ENCODE results near the gene CDC45.
"Not testable (repeated sequence)": the region's sequence is repeated elsewhere in the genome, so short reads cannot be mapped to it uniquely, and the experiment has no call there.

The CDC45 gene

DNA sequence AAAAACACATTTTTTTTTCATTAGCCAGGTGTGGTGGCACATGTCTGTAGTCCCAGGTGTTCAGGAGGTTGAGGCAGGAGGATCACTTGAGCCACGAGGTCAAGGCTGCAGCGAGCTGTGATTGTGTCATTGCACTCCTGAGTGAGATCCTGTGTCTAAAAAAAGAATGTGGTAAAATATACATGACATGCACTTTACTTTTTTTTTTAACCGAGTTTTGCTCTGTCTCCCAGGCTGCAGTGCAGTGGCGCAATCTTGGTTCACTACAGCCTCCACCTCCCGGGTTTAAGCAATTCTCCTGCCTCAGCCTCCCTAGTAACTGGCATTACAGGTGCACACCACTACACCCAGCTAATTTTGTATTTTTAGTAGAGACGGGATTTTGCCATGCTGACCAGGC is 67.0 kb downstream of the CDC45 start:
- no peak overlapping the region for H3K4me3 ChIP-seq (ENCODE audit: low read length)
- H3K4me1 ChIP-seq (ENCODE audit: control insufficient read depth, low read length), result no peaks in the 10 kb centered on the region
- H3K9me2 ChIP-seq (replicated peaks; ENCODE audit: control insufficient read depth, low read length), result no peaks in the 10 kb centered on the region
- H4K20me1 ChIP-seq (ENCODE audit: control insufficient read depth, insufficient read depth, low read depth, low read length), result no peaks in the 10 kb centered on the region
- no peaks in the 10 kb centered on the region for H3K79me2 ChIP-seq (ENCODE audit: control insufficient read depth, low read length)
- 0 out of 2 replicates have a peak, but pooled peaks cover 2% of the 10 kb centered on the region for H3K27me3 ChIP-seq (ENCODE audit: control insufficient read depth, low read length)
- H3F3A ChIP-seq (ENCODE audit: control insufficient read depth, insufficient read depth), result no peaks in the 10 kb centered on the region
- H3K4me2 ChIP-seq (ENCODE audit: low read length), result no peak overlapping the region
- no peak overlapping the region for H3K27ac ChIP-seq (ENCODE audit: low read depth, low read length)
- no peaks in the 10 kb centered on the region for H3K36me3 ChIP-seq (ENCODE audit: control insufficient read depth, low read length)
- no peak for TF ChIP-seq EZH2phosphoT487 (IDR thresholded peaks at IDR 0.05; ENCODE audit: borderline replicate concordance, low read length)
- TF ChIP-seq, protein P1, sequence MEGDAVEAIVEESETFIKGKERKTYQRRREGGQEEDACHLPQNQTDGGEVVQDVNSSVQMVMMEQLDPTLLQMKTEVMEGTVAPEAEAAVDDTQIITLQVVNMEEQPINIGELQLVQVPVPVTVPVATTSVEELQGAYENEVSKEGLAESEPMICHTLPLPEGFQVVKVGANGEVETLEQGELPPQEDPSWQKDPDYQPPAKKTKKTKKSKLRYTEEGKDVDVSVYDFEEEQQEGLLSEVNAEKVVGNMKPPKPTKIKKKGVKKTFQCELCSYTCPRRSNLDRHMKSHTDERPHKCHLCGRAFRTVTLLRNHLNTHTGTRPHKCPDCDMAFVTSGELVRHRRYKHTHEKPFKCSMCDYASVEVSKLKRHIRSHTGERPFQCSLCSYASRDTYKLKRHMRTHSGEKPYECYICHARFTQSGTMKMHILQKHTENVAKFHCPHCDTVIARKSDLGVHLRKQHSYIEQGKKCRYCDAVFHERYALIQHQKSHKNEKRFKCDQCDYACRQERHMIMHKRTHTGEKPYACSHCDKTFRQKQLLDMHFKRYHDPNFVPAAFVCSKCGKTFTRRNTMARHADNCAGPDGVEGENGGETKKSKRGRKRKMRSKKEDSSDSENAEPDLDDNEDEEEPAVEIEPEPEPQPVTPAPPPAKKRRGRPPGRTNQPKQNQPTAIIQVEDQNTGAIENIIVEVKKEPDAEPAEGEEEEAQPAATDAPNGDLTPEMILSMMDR (IDR thresholded peaks at IDR 0.05; ENCODE audit: low read depth, low read length, poor library complexity, severe bottlenecking), result no peak
- no peaks in the 10 kb centered on the region for H3K9me3 ChIP-seq (ENCODE audit: control insufficient read depth, insufficient read depth, low read length)

DNA sequence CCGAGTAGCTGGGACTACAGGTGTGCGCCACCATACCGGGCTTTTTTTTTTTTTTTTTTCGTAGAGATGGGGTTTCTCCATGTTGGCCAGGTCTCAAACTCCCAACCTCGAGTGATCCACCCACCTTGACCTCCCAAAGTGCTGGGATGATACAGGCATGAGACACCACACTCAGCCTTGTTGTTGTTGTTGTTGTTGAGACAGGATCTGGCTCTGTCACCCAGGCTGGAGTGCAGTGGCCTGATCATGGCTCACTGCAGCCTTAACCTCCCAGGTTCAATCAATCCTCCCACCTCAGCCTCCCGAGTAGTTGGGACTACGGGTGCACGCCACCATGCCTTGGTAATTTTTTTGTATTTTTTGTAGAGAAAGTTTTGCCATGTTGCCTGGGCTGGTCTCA is 67.9 kb downstream of the CDC45 start:
- Histone ChIP-seq H3K4me2 (ENCODE audit: low read length) (no peak overlapping the region), H3K9me3 (ENCODE audit: control insufficient read depth, insufficient read depth, low read length) (no peaks in the 10 kb centered on the region), H3K4me1 (ENCODE audit: control insufficient read depth, low read length) (no peaks in the 10 kb centered on the region), H3K36me3 (ENCODE audit: control insufficient read depth, low read length) (no peaks in the 10 kb centered on the region), H4K20me1 (ENCODE audit: control insufficient read depth, insufficient read depth, low read depth, low read length) (no peaks in the 10 kb centered on the region), H3F3A (ENCODE audit: control insufficient read depth, insufficient read depth) (no peaks in the 10 kb centered on the region), H3K4me3 (ENCODE audit: low read length) (no peak overlapping the region), H3K79me2 (ENCODE audit: control insufficient read depth, low read length) (no peaks in the 10 kb centered on the region), H3K27ac (ENCODE audit: low read depth, low read length) (no peak overlapping the region), H3K9me2 (replicated peaks; ENCODE audit: control insufficient read depth, low read length) (no peaks in the 10 kb centered on the region), H3K27me3 (ENCODE audit: control insufficient read depth, low read length) (0 out of 2 replicates have a peak, but pooled peaks cover 2% of the 10 kb centered on the region)
- no peak for TF ChIP-seq EZH2phosphoT487 (IDR thresholded peaks at IDR 0.05; ENCODE audit: borderline replicate concordance, low read length)
- TF ChIP-seq, protein P1 (IDR thresholded peaks at IDR 0.05; ENCODE audit: low read depth, low read length, poor library complexity, severe bottlenecking), result no peak

DNA sequence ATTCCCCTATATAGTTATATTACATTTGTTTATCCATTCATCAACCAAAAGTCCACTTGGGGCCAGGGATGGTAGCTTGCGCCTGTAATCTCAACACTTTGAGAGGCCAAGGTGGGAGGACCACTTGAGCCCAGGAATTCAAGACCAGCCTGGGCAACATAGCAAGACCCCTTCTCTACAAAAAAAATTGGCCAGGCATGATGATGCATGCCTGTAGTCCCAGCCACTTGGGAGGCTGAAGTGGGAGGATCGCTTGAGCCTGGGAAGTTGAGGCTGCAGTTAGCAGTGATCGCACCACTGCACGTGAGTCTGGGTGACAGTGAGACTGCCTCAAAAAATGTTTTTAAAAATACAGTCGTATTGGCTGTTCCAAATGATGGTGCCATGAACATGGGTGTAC is 68.7 kb downstream of the CDC45 start:
- H3K36me3 ChIP-seq (ENCODE audit: control insufficient read depth, low read length), result not testable (repeated sequence)

DNA sequence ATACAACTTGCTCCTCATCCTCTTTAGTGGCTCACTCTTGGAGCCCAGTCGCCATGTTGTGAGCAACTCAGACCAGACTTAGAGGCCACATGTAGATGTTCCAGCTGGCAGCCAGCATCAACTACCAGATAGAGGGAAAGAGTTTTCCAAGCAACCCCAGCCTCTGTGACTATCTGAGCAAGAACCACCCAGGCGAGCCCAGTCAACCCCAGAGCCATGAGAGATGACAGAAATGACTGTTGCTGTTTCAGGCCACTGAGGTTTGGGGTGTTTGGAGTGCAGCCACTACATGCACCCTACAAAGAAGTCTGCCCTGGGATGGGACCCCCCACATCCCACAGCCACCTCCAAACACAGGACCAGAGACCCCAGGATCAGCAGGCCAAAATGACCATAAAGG is 69.2 kb downstream of the CDC45 start:
- H3K27me3 ChIP-seq (ENCODE audit: control insufficient read depth, low read length), result no peaks in the 10 kb centered on the region
- TF ChIP-seq, protein P1 (IDR thresholded peaks at IDR 0.05; ENCODE audit: low read depth, low read length, poor library complexity, severe bottlenecking), result no peak
- TF ChIP-seq EZH2phosphoT487 (IDR thresholded peaks at IDR 0.05; ENCODE audit: borderline replicate concordance, low read length), result no peak
- no peaks in the 10 kb centered on the region for H3F3A ChIP-seq (ENCODE audit: control insufficient read depth, insufficient read depth)
- no peak overlapping the region for H3K4me2 ChIP-seq (ENCODE audit: low read length)
- H3K4me1 ChIP-seq (ENCODE audit: control insufficient read depth, low read length), result no peaks in the 10 kb centered on the region
- H3K9me2 ChIP-seq (replicated peaks; ENCODE audit: control insufficient read depth, low read length), result no peaks in the 10 kb centered on the region
- no peak overlapping the region for H3K27ac ChIP-seq (ENCODE audit: low read depth, low read length)
- no peak overlapping the region for H3K4me3 ChIP-seq (ENCODE audit: low read length)
- no peaks in the 10 kb centered on the region for H3K36me3 ChIP-seq (ENCODE audit: control insufficient read depth, low read length)
- no peaks in the 10 kb centered on the region for H4K20me1 ChIP-seq (ENCODE audit: control insufficient read depth, insufficient read depth, low read depth, low read length)
- H3K79me2 ChIP-seq (ENCODE audit: control insufficient read depth, low read length), result no peaks in the 10 kb centered on the region
- 0 out of 2 replicates have a peak, but pooled peaks cover 4% of the 10 kb centered on the region for H3K9me3 ChIP-seq (ENCODE audit: control insufficient read depth, insufficient read depth, low read length)

More for the DNA sequence above, 68.7 kb downstream of the CDC45 start:
- H3K79me2 ChIP-seq (ENCODE audit: control insufficient read depth, low read length); H4K20me1 ChIP-seq (ENCODE audit: control insufficient read depth, insufficient read depth, low read depth, low read length); H3K4me3 ChIP-seq (ENCODE audit: low read length); H3K9me2 ChIP-seq (replicated peaks; ENCODE audit: control insufficient read depth, low read length); H3K4me1 ChIP-seq (ENCODE audit: control insufficient read depth, low read length); H3K4me2 ChIP-seq (ENCODE audit: low read length); H3F3A ChIP-seq (ENCODE audit: control insufficient read depth, insufficient read depth); H3K9me3 ChIP-seq (ENCODE audit: control insufficient read depth, insufficient read depth, low read length); H3K27ac ChIP-seq (ENCODE audit: low read depth, low read length); H3K27me3 ChIP-seq (ENCODE audit: control insufficient read depth, low read length): not testable (repeated sequence)
